Measurements from ENCODE around the gene ZBTB12.
"Not testable (repeated sequence)": the region's sequence is repeated elsewhere in the genome, so short reads cannot be mapped to it uniquely, and the experiment has no call there.

The ZBTB12 gene

GRCh38 chr6:31901953-31902643 is at the start of gene ZBTB12:
Gene ZBTB12 (minus strand): TSS chr6:31902086. CDS start chr6:31901305, 781 bp downstream.
- peak; percentile 88 for DNase-seq

- no peak for DNase-seq
Measured at GRCh38 chr6:31949926-31950548, 48.2 kb upstream of the ZBTB12 start.

- DNase-seq: no peak
Measured at GRCh38 chr6:31948753-31949413, 47.0 kb upstream of the ZBTB12 start.

GRCh38 chr6:31948306-31948705 is 46.4 kb upstream of the ZBTB12 start:
- no peak for DNase-seq

- no peak for DNase-seq
Measured at GRCh38 chr6:31947864-31948263, 46.0 kb upstream of the ZBTB12 start.

- DNase-seq: no peak
Measured at GRCh38 chr6:31947070-31947675, 45.3 kb upstream of the ZBTB12 start.

GRCh38 chr6:31946370-31946885 is 44.5 kb upstream of the ZBTB12 start:
- no peak for DNase-seq

GRCh38 chr6:31945507-31946369 is 43.9 kb upstream of the ZBTB12 start, which contains the start of gene CFB:
Gene CFB (plus strand): TSS chr6:31946095. CDS start chr6:31946222, 127 bp downstream.
- DNase-seq: no peak

GRCh38 chr6:31945154-31945506 is 43.2 kb upstream of the ZBTB12 start:
- no peak for DNase-seq

- no peak for DNase-seq
Measured at GRCh38 chr6:31943742-31944141, 41.9 kb upstream of the ZBTB12 start.

- DNase-seq: peak; percentile 29
Measured at GRCh38 chr6:31940256-31940664, 38.4 kb upstream of the ZBTB12 start.

GRCh38 chr6:31935823-31936222 is 33.9 kb upstream of the ZBTB12 start:
- DNase-seq: no peak

GRCh38 chr6:31935021-31935420 is 33.1 kb upstream of the ZBTB12 start:
- no peak for DNase-seq

- DNase-seq: no peak
Measured at GRCh38 chr6:31933537-31933936, 31.7 kb upstream of the ZBTB12 start.

- DNase-seq: not testable (repeated sequence)
Measured at GRCh38 chr6:31932137-31932536, 30.3 kb upstream of the ZBTB12 start.

- DNase-seq: no peak
Measured at GRCh38 chr6:31930962-31931361, 29.1 kb upstream of the ZBTB12 start.

GRCh38 chr6:31928672-31928939 is 26.7 kb upstream of the ZBTB12 start:
- no peak for DNase-seq

GRCh38 chr6:31927863-31928671 is 26.2 kb upstream of the ZBTB12 start:
- DNase-seq: no peak

GRCh38 chr6:31927242-31927862 is 25.5 kb upstream of the ZBTB12 start, which contains the start of gene C2:
Gene C2 (plus strand): TSS chr6:31927717. CDS start chr6:31927753, 36 bp downstream.
- no peak for DNase-seq

GRCh38 chr6:31922942-31923341 is 21.1 kb upstream of the ZBTB12 start:
- DNase-seq: no peak

GRCh38 chr6:31920811-31921210 is 18.9 kb upstream of the ZBTB12 start:
- no peak for DNase-seq
